HFF-Myc (cell line): ENCODE measurements around the gene DPF1.
"Not testable (repeated sequence)": the region's sequence is repeated elsewhere in the genome, so short reads cannot be mapped to it uniquely, and the experiment has no call there.

Experiments
- DNase-seq: peaks from one replicate; pipeline ENCODE4 v3.0.0-alpha.2; 2011; ENCODE audit warnings: low read depth; ENCODE audit errors: extremely low read depth
- H3K4me3 ChIP-seq: replicated peaks from 2 replicates; pipeline ENCODE4 v1.5.1; 2011; ENCODE audit warnings: low read depth, mild to moderate bottlenecking, control low read depth, low read length
- TF ChIP-seq, protein P1 (sequence below): IDR thresholded peaks from 2 replicates; pipeline ENCODE4 v1.5.1; 2012; ENCODE audit warnings: mild to moderate bottlenecking, low read depth, low read length, control low read depth; ENCODE audit errors: missing control alignments

Gene DPF1

DNA sequence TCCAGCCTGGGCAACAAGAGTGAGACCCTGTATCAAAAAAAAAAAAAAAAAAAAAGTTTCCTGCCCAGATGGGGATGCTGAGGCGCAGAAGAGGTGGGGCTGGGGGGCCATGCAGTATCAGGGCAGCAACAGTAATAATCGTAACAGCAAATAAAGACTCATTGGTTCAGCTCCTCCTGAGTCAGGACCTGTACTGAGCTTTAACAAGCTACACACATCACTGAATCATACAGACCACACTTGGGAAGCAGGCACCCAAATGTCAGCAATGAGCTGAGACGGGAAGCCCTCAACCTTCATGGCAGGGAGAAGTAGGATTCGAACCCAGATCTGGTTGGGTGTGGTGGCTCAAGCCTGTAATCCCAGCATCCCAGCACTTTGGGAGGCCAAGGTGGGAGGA lies 10.6 kb upstream of the DPF1 start:
- TF ChIP-seq, protein P1, sequence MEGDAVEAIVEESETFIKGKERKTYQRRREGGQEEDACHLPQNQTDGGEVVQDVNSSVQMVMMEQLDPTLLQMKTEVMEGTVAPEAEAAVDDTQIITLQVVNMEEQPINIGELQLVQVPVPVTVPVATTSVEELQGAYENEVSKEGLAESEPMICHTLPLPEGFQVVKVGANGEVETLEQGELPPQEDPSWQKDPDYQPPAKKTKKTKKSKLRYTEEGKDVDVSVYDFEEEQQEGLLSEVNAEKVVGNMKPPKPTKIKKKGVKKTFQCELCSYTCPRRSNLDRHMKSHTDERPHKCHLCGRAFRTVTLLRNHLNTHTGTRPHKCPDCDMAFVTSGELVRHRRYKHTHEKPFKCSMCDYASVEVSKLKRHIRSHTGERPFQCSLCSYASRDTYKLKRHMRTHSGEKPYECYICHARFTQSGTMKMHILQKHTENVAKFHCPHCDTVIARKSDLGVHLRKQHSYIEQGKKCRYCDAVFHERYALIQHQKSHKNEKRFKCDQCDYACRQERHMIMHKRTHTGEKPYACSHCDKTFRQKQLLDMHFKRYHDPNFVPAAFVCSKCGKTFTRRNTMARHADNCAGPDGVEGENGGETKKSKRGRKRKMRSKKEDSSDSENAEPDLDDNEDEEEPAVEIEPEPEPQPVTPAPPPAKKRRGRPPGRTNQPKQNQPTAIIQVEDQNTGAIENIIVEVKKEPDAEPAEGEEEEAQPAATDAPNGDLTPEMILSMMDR: no peak
- H3K4me3 ChIP-seq: no peak overlapping the region
- no peak for DNase-seq

DNA sequence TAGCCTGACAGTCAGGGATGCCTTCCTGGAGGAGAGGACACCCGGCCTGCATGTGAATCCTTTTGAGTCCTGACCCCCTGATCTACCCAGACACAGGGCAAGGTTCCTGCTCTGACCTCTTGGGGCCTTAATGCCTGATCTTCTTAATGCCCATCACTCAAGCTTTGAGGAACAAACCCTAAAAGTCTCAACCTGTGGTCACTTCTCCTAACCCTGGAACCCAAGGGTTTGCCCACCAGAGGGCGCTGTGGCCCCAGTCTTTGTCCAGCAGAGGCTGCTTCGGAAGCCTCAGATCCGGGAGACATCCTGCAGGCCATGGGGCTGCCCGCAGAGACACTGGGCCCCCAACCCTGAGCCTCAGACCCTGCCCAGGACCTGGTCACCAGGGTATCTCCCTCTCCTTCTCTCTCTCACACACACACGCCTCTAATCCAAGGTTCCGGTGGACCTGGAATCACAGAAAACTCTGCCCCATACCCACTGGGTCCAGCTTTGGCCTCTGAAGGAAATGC lies 9.8 kb upstream of the DPF1 start:
- no peak for DNase-seq
- H3K4me3 ChIP-seq: no peak overlapping the region
- TF ChIP-seq, protein P1: peak; percentile 91

DNA sequence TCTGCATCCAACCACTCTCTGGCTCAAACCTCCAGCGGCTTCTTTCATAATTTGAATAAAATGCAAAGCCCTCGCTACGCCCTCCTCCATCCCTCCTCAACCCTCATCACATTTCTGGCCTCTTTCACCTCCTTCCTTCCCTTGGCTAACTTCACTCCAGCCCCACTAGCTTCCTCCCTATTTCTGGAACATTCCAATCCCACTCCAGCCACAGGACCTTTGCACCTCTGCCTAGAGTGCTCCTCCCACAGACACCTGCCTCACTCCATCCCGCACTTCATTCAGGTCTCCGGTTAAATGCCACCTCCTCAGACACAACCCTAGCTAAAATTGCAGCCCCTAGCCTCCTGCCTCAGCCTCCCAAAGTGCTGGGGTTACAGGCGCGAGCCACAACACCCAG lies 7.9 kb upstream of the DPF1 start:
- TF ChIP-seq, protein P1: no peak
- DNase-seq: no peak
- H3K4me3 ChIP-seq: no peak overlapping the region

DNA sequence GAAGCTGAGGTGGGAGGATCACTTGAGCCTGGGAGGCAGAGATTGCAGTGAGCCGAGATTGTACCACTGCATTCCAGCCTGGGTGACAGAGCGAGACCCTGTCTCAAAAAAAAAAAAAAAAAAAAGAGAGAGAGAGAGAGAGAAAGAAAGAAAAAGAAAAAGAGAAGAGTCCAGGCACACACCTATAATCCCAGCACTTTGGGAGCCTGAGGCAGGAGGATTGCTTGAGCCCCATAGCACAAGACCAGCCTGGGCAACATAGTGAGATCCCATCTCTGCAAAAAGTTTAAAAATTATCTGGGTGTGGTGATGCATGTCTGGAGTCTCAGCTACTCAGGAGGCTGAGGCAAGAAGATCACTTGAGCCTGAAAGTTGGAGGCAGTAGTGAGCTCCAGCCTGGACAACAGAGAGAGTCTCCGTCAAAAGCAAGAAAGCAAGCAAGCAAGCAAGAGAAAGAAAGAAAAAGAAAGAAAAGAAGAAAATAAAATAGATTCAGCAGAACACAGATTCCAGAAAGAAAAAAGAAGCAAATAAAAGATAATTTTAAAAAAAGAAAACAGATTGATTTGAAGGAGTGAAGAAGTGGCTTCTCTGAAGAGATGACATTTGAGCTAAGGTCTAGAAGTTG lies 6.6 kb upstream of the DPF1 start:
- not testable (repeated sequence) for DNase-seq, H3K4me3 ChIP-seq

DNA sequence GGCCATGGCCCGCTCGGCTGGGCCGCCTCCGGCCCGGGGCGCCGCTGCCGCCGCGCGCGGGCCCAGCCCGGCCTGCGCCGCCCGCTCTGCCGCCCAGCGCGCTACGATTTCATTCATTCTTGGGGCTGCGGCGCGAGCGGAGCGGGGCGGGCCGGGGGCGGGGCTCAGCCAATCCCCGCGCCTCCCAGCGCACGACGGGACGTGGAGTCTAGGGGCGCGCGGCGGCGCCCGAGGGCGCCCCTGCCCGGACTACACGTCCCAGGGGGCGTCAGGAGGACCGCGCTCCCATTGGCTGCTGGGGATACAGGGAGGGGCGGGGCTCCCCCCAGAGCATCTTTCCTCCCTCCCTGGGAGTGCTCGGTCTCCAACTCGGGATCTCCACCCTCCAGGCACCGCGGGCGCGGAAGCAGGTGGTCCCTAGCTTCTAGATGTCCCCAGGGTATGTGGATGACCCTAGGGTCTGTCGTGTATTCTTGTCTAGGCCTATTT lies 5.6 kb upstream of the DPF1 start:
- peak overlapping the region; percentile 52 for H3K4me3 ChIP-seq
- TF ChIP-seq, protein P1: no peak
- no peak for DNase-seq

GRCh38 chr19:38228491-38229439 lies 4.7 kb upstream of the DPF1 start:
- no peak for DNase-seq
- peak overlapping the region; percentile 52 for H3K4me3 ChIP-seq
- TF ChIP-seq, protein P1: no peak

- DNase-seq: no peak
- no peak overlapping the region for H3K4me3 ChIP-seq
- TF ChIP-seq, protein P1: no peak
Observed at GRCh38 chr19:38228005-38228377, 4.0 kb upstream of the DPF1 start.
